Ascending aorta (tissue), 2 donors: ENCODE measurements around the gene GJA5. TPM values are rescaled to one million over a fixed set of nuclear protein-coding genes. Genes with fewer than 3 reads are reported as not detected.

Source experiments
- DNase-seq, 2 donors: peaks; one replicate each; pipeline ENCODE4 v3.0.0-alpha.2; 2019; ENCODE audit warnings: low spot score in 2 of 2
- H3K27ac ChIP-seq, 2 donors: fragments of 200-600 bp; sonication (generic); one replicate each; pipeline ENCODE4 v1.5.1; 2016 to 2017; ENCODE audit warnings: mild to moderate bottlenecking in 1 of 2
- H3K27me3 ChIP-seq: fragments of 200-600 bp; sonication (generic); one replicate; pipeline ENCODE4 v1.5.1; 2017
- H3K36me3 ChIP-seq, 2 donors: fragments of 200-600 bp; sonication (generic); one replicate each; pipeline ENCODE4 v1.5.1; 2016
- H3K4me1 ChIP-seq, 2 donors: fragments of 200-600 bp; sonication (generic); one replicate each; pipeline ENCODE4 v1.5.1; 2016 to 2017; ENCODE audit warnings: mild to moderate bottlenecking in 1 of 2
- H3K4me3 ChIP-seq, 2 donors: fragments of 200-600 bp; sonication (generic); one replicate each; pipeline ENCODE4 v1.5.1; 2016 to 2017; ENCODE audit warnings: mild to moderate bottlenecking in 1 of 2
- H3K9me3 ChIP-seq, 2 donors: fragments of 200-600 bp; sonication (generic); one replicate each; pipeline ENCODE4 v1.5.1; 2016
- intact Hi-C: fragments of 100-400 bp; cut with DNase I; formaldehyde crosslinking; loops from one replicate; pipeline ENCODE4 v1.15.1; 2023
- total RNA-seq: library from RNA; depleted of rRNA; stranded (reverse); fragments of >200 nt; gene quantifications from one replicate; pipeline ENCODE4 v1.1.0, GENCODE V29; 2016
- TF ChIP-seq, protein P1 (sequence below), 3 experiments: fragments of 200-600 bp in 2 of 3; fragments of 450-650 bp in 1 of 3; sonication (generic) in 2 of 3; IDR thresholded peaks; one replicate each; pipeline ENCODE4 v1.5.1; 2016 to 2019; ENCODE audit warnings: antibody characterized with exemption in 3 of 3, mild to moderate bottlenecking in 1 of 3, moderate library complexity in 1 of 3

The GJA5 gene
- total RNA-seq, 1 donor from 2014 or later, result 49.7 TPM

DNA sequence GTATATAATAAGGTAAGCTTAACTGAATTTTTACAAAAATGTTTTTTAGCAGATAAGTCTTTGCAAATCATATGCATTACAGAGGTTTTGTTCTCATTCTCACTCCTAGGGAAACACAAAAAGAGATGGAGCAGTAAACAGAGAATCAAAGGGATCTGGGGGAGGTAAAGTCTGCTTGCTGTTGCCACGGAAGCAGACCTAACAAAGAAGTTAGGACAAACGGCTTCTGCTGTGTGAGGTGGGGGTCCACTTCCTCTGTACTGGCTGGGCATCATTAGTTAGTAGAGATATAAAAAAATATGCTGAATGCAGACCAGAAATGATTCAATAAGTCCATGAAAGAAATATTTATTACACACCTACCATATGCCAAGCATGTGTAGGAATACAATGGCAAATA, 34.2 kb downstream of the GJA5 start:
- Histone ChIP-seq H3K4me3 (no peak overlapping the region), H3K27me3 (no peaks in the 10 kb centered on the region), H3K36me3 (no peaks in the 10 kb centered on the region), H3K4me1 (no peaks in the 10 kb centered on the region), H3K27ac (no peak overlapping the region), H3K9me3 (no peaks in the 10 kb centered on the region)
- no peak for DNase-seq
- TF ChIP-seq, protein P1, sequence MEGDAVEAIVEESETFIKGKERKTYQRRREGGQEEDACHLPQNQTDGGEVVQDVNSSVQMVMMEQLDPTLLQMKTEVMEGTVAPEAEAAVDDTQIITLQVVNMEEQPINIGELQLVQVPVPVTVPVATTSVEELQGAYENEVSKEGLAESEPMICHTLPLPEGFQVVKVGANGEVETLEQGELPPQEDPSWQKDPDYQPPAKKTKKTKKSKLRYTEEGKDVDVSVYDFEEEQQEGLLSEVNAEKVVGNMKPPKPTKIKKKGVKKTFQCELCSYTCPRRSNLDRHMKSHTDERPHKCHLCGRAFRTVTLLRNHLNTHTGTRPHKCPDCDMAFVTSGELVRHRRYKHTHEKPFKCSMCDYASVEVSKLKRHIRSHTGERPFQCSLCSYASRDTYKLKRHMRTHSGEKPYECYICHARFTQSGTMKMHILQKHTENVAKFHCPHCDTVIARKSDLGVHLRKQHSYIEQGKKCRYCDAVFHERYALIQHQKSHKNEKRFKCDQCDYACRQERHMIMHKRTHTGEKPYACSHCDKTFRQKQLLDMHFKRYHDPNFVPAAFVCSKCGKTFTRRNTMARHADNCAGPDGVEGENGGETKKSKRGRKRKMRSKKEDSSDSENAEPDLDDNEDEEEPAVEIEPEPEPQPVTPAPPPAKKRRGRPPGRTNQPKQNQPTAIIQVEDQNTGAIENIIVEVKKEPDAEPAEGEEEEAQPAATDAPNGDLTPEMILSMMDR (IDR thresholded peaks at IDR 0.05), result no peak
- intact Hi-C loops, result loop anchor here (10.0 kb wide), 1 partner anchor 89 kb away; no protein-coding TSS in a partner anchor

DNA sequence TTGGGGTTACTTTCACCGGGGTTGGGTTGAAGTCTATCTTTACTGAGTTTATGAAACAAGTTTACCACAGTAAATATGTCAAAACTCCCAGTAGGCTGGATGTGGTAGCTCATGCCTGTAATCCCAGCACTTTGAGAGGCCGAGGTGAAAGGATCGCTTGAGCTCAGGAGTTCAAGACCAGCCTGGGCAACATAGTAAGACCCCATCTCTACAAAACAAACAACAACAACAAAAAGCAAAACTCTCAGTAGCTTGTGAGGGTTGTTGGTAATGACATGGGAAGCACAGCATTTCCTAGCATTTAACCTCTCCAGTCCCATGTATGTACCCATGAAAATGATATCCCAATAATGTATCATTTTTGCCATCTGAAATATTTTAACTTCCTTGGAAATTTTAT, 34.7 kb downstream of the GJA5 start:
- Histone ChIP-seq H3K4me1 (no peaks in the 10 kb centered on the region), H3K36me3 (no peaks in the 10 kb centered on the region), H3K9me3 (no peaks in the 10 kb centered on the region), H3K4me3 (no peak overlapping the region), H3K27me3 (no peaks in the 10 kb centered on the region), H3K27ac (no peak overlapping the region)
- intact Hi-C loops, result loop anchor here (10.0 kb wide), 1 partner anchor 89 kb away; no protein-coding TSS in a partner anchor
- TF ChIP-seq, protein P1 (IDR thresholded peaks at IDR 0.05), result no peak
- no peak for DNase-seq

DNA sequence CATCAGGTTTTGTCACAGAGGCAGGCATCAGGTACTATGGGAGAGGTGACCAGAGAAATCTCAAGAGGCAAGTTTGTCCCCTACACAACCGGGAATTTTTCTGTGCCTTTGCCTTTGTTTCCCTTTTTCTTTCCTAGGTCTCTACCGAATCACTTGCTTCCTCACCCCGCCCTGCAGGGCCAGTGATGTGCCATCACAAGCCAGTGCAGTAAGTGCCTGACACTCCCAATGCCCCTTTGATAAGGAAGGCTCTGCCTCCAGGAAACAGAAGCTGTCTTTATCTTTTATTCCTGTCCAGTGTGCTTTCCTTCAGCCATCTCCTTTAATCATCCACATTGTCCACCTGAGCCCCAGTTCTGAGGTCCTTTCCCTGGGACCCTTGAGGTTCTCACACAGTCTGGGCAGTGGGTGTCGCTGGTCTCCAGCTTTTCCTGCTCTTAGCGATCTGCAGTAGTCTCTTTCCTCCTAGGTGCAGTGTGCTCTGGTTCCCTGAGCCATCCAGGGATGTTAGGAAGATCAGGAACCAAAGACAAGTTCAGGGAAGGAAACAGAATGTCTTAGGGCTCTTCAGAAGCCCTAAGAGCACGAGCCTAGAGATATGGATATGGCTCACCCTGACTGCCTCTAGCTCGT, 36.6 kb downstream of the GJA5 start:
- intact Hi-C loops, result loop anchor here (1.0 to 10.0 kb wide), 2 partner anchors 91 to 168 kb away; no protein-coding TSS in a partner anchor
- DNase-seq, result no peak
- Histone ChIP-seq H3K4me3 (no peak overlapping the region), H3K27me3 (no peaks in the 10 kb centered on the region), H3K36me3 (no peaks in the 10 kb centered on the region), H3K9me3 (no peaks in the 10 kb centered on the region), H3K4me1 (no peaks in the 10 kb centered on the region), H3K27ac (no peak overlapping the region)
- TF ChIP-seq, protein P1 (IDR thresholded peaks at IDR 0.05), result peak; percentile 74 to 84 (median 76)

DNA sequence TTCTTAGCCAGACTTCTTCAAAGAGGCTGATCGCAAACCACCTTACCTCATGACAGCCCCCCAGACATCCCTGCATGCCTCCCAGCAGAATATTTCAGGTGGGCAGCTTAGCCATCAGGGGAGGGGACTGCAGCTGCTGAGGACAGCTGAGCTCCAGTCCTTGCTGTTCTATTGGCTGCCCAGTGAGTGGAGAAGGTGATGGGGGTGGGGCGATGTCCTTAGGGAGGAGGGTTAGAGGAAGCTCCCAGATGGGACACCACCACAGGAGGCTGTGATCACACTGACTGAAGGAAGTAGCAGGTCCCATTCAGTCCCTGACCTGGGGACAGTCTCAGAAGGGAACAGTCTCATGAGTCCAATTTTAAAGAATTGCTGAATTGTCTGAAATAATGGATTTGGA, 38.3 kb downstream of the GJA5 start:
- H3K36me3 ChIP-seq, result no peaks in the 10 kb centered on the region
- no peak for DNase-seq
- TF ChIP-seq, protein P1 (IDR thresholded peaks at IDR 0.05), result no peak
- H3K4me1 ChIP-seq, result no peaks in the 10 kb centered on the region
- H3K27ac ChIP-seq, result no peak overlapping the region
- H3K4me3 ChIP-seq, result no peak overlapping the region
- intact Hi-C loops, result loop anchor here (10.0 kb wide), 1 partner anchor 93 kb away; no protein-coding TSS in a partner anchor
- H3K27me3 ChIP-seq, result no peaks in the 10 kb centered on the region
- no peaks in the 10 kb centered on the region for H3K9me3 ChIP-seq

DNA sequence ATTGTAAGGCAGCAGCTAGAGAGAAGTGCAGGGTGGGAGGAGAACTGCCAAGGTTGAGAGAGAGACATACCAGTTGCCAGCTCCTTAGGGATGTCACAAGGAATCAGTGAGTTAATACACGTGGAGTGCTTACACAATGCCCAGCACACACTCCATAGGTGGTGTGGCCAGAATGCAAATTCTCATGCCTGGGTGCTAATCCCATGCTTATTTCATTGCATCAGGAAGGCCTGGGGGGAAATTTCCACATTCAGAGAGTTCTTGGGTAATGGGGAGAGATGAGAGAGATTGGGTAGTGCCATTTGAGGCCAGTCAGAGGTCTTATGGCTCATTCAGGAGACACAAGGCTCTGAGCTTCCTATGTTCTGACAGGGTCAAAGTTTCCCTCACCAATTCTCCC, 38.7 kb downstream of the GJA5 start:
- TF ChIP-seq, protein P1 (IDR thresholded peaks at IDR 0.05), result no peak
- intact Hi-C loops, result loop anchor here (10.0 kb wide), 1 partner anchor 93 kb away; no protein-coding TSS in a partner anchor

More for the DNA sequence above, 38.7 kb downstream of the GJA5 start:
- no peaks in the 10 kb centered on the region for H3K36me3 ChIP-seq
- H3K27ac ChIP-seq, result no peak overlapping the region
- no peaks in the 10 kb centered on the region for H3K27me3 ChIP-seq
- no peaks in the 10 kb centered on the region for H3K9me3 ChIP-seq
- no peak overlapping the region for H3K4me3 ChIP-seq
- no peak for DNase-seq
- no peaks in the 10 kb centered on the region for H3K4me1 ChIP-seq
